Fibroblast of skin of abdomen (primary cell): ENCODE measurements around the gene UBXN11.

Experiments used
- DNase-seq: peaks from one replicate; pipeline ENCODE4 v3.0.0-alpha.2; 2013

Gene UBXN11

GRCh38 chr1:26268290-26269197, 37.9 kb downstream of the UBXN11 start:
- no peak for DNase-seq

DNA sequence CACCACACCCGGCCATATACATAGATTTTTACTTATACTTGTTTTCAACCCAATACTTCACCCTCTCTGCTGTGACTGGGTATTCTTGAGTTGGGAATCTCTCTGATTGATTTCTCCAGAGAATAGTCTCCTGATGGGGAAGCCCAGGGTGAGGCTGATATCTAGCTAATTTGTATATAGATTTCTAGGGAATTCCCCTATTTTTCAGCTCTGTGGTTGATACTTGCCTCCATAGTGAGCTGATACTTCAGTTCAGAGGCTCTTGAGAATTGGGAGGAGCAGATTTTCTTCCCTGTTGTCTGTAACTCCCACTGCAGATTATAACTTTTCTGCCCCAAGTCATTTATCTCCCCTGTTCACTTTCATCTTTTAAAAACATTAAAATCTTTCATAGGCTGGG, 41.0 kb downstream of the UBXN11 start:
- DNase-seq: no peak

DNA sequence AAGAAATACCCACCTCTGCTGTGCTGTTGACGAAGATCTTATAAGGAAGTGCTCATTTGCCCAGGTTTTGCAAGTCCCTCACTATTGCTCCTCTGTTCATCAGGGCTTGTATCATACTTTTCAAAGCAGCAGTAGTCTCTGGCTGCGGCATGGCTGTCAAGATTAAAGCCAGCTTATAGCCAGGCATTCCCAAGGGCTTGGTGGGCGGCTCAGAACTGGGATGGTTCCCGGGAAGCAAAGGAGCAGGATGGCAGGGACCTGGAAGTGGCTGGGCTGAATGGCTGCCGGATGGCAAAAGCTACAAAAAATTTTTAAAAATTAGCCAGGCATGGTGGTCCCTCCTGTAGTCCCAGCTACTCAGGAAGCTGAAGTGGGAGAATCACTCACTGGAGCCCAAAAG, 43.2 kb downstream of the UBXN11 start:
- no peak for DNase-seq

DNA sequence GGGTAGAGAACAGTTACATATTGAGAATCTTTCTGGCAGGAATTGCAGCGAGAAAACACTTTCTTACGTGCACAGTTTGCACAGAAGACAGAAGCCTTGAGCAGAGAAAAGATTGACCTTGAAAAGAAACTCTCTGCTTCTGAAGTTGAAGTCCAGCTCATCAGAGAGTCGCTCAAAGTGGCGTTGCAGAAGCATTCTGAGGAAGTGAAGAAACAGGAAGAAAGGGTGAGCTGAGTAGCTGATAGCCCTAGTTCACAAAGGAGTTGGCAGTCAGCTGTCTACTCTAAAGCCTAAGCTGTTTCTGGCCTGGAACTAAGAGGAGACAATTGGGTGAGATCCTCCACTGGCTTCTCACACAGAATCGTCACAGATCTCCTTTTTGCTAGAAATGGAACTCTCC, 46.9 kb downstream of the UBXN11 start:
- no peak for DNase-seq

DNA sequence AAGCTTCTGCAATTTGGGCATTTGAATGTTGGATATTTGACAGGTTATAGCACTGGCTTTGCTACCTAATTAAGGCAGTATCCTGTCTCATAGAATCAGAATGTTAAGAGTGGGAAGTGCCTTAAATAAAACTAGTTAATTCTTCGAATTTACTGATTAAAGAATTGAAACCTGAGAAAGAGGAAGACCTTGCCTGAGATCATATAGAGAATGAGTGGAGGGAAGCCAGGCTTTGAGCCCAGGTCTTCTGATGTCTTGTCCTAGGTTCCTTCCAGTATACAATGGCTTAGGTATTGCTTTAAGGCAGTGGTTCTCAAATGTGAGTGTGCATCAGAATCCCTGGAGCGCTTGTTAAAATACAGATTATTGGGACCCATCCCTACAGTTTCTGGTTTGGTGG, 47.4 kb downstream of the UBXN11 start:
- DNase-seq: no peak

- DNase-seq: no peak
These were observed 49.2 kb downstream of the UBXN11 start for GRCh38 chr1:26257222-26257621.

DNA sequence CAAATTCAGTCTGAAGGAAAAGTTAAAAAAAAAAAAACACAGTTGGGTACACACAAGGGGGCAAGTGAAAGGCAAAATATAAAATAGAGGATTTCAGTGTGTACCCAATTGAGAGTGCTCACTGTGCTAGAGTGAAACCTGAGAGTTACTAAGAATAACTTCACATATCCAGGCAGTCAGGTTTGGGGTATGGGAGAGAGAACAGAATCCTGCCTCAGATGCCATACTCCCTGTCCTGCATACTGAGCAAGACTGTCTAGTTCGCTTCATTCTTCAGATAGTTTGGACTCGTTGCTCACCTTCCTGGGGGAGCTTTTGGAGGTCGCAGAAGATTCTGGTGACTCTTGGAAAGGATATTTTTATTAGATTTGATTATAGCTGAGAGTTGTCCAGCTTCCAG, 52.0 kb downstream of the UBXN11 start:
- no peak for DNase-seq

- DNase-seq: no peak
These were observed 53.7 kb downstream of the UBXN11 start for GRCh38 chr1:26252718-26253117.

DNA sequence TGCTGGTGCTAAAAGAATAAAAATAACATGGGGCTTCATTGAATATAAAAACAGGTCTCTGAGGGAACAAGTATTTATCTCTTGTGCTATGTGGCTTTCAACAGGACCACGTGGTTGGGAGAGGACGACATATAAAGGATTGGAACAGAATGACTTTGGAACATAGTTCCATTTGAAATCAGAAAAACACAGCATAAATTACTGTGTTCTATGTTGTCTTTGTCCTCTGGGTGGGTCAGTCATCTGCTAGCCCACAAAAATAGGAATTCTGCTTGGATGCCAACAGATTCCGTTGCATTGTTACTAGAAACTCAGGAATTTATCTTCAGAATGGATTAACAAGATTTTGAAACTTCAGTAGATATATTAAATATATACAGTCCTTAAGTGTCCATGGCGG, 66.5 kb downstream of the UBXN11 start:
- peak; percentile 20 for DNase-seq

DNA sequence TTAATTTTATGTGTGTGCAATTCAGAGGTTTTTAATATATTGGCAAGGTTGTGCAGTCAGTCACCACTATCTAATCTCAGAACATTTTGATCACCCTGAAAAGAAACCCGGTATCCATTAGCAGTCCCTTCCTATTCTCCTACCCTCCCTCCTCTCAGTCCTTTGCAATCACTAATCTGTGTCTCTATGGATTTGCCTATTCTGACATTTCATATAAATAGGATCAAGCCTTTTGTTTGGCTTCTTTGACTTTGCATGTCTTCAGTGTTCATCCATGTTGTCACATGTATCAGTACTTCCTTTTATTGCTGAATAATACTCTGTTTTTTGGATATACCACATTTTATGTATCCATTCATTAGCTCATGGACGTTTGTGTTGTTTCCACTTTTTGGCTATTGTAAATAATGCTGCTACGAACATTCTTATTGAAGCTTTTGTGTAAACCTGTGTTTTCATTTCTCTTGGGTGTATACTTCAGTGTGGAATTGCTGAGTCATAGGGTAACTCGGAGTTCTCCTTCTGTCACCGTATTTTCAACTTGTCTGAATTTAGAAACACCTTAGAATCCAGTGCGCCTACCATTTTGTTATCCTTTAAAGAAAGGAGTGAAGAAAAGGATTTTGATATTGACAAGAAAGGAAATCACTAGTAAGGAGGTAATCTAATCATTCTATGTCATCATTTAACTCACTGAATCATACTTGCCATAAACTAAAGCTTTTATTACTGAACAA, 69.0 kb downstream of the UBXN11 start:
- no peak for DNase-seq

DNA sequence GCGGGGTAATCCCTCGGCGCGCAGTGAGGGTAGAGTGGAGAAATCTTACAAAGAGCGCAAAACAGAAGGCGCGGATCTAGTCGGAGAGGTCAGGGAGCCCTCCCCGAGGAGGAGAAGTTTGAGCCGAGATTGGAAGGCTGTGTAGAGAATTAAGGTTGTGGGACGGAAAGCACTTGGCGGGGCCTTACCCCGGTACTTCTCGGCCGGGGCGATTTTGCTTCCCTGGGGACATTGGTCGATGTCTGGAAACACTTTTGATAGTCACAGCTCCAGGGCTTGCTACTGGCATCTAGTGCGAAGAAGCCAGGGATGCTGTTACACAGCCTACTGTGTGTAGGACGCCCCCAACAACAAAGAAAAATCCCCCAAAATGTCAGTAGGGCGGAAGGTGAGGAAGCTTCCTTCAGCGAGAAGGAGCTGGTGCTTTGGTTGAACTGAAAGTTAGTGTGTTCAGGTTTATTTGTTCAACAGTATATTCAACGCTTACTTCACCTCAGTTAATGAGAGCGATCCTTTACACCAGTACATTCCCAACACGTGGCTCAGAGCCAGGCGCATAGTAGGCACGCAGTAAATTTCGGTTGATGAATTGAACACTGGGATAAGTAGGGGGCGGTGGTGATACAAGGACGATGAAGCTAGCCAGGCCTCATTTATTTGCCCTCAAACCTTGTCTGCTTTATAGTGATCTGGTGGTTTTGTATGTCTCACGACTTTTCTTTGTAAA, 71.6 kb downstream of the UBXN11 start:
- peak; percentile 33 for DNase-seq

- peak; percentile 97 for DNase-seq
These were observed 72.4 kb downstream of the UBXN11 start, which contains the start of gene CEP85 for GRCh38 chr1:26233903-26234643. Gene CEP85 (plus strand): TSS chr1:26234200. CDS start chr1:26239784, 5,584 bp downstream.
